Activated naive CD4-positive, alpha-beta T cell treated with anti-CD3 and anti-CD28 coated beads, Interleukin-2, amount 10 ng/mL, durations not matched to agents 7 days and 5 days (primary cell): ENCODE results near the gene LYPD6.

Experiments
- CTCF ChIA-PET: fragments of 350-600 bp; sonication (Branson Sonifier 250); formaldehyde crosslinking; loops from one replicate; lab custom pipeline; 2021; ENCODE audit warnings: antibody characterized with exemption; lab: Charles Lee
- DNase-seq: peaks from one replicate; pipeline ENCODE4 v3.0.0-alpha.2; 2020
- H3K27ac Mint-ChIP-seq: one replicate; pipeline ENCODE4 v1.8.0; 2021; ENCODE audit warnings: mild to moderate bottlenecking, moderate library complexity, mixed read lengths
- H3K27me3 Mint-ChIP-seq: one replicate; pipeline ENCODE4 v1.8.0; 2021; ENCODE audit warnings: mild to moderate bottlenecking, mixed read lengths
- H3K36me3 Mint-ChIP-seq: one replicate; pipeline ENCODE4 v1.8.0; 2021; ENCODE audit warnings: mixed read lengths
- H3K4me1 Mint-ChIP-seq: one replicate; pipeline ENCODE4 v1.8.0; 2021; ENCODE audit warnings: mixed read lengths
- H3K4me3 Mint-ChIP-seq: one replicate; pipeline ENCODE4 v1.8.0; 2021; ENCODE audit warnings: mild to moderate bottlenecking, moderate library complexity, mixed read lengths
- H3K9me3 Mint-ChIP-seq: one replicate; pipeline ENCODE4 v1.8.0; 2021; ENCODE audit warnings: mixed read lengths

LYPD6 gene

DNA sequence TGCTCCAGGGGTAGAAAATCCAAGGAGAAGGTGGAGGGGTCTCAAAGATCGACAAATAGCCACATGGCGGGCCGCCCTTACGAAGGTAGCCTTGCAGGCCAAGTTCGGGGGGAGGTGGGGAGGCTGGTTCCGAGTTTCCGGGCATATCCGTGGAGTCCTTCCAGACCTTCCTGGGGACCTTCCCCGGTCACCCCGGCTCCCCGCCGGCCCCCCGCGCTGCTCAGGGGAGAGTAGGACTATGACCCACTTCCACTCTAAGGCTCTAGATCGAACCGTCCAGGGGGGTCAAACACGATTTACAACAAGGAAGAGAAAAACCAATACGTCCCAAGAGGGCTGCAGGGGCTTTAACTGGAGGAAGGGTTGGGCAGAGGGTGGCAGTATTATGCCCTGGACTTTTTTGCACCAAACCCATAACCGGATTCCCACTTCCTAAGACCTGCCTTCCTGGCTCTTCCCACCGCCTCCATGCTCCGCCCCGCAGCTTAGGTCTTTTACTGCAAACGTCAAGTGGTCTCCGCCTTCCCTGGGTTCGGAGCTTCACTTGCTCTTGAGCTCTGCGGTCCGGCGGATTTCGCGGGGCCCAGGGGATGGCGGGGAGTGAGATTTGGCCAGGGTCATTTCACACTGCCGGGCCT lies 779 bp upstream of the LYPD6 start:
- Mint-ChIP-seq H3K27ac (no peak overlapping the region), H3K9me3 (no peaks in the 10 kb centered on the region), H3K4me3 (no peak overlapping the region), H3K36me3 (peaks cover 2% of the 10 kb centered on the region), H3K4me1 (peaks cover 6% of the 10 kb centered on the region), H3K27me3 (peaks cover 48% of the 10 kb centered on the region)
- CTCF ChIA-PET: no interaction called here
- no peak for DNase-seq

DNA sequence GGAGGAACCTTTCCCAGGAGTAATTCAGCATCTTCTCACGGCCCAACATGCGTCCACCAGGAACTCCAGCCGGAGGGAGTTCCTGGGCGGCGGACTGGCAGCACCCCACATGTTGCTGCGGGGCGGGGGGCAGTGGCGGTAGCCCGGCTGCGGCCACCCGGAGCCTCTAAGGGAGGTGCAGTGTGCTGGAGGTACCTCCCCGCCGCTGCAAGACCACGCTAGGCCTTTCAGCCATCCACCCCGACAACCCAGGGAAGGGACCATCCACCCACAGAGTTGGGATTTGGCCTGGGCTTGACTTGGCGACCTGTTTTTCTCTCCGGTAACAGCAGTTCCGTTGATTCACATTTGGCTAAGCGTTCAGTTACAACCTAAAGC lies 625 bp downstream of the LYPD6 start:
- CTCF ChIA-PET: interaction anchor here (1.5 kb wide), 1 partner anchor 18 kb away, joined by 3 read pairs; no protein-coding TSS in a partner anchor
- H3K27ac Mint-ChIP-seq: no peak overlapping the region

DNA sequence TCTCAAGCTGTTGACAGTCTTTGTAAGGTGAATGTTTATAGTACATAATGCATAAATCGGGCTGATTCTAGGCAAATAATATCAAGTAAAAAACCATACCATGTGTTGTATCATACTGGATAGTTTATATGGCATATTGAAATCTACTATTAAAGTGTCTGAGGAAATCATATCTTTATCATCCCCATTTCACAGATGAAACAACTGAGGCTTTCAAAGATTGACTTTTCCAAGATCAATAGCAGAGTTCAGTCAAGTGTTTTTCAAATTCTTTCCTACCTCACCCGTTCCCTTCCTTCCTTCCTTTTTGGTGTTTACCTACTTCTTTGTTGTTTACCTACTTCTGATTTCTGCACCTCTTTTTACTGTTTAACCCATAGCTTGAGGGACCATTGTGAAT lies 2.0 kb downstream of the LYPD6 start:
- CTCF ChIA-PET: interaction anchor here (1.5 kb wide), 1 partner anchor 19 kb away, joined by 3 read pairs; no protein-coding TSS in a partner anchor
- Mint-ChIP-seq H3K9me3 (peaks cover 2% of the 10 kb centered on the region), H3K36me3 (peaks cover 2% of the 10 kb centered on the region), H3K27me3 (peaks cover 48% of the 10 kb centered on the region), H3K4me3 (no peak overlapping the region), H3K27ac (no peak overlapping the region), H3K4me1 (peaks cover 6% of the 10 kb centered on the region)
- no peak for DNase-seq

More for the DNA sequence above, 625 bp downstream of the LYPD6 start:
- no peak for DNase-seq
- Mint-ChIP-seq H3K4me1 (peaks cover 6% of the 10 kb centered on the region), H3K36me3 (peaks cover 2% of the 10 kb centered on the region), H3K27me3 (peaks cover 48% of the 10 kb centered on the region), H3K4me3 (no peak overlapping the region), H3K9me3 (no peaks in the 10 kb centered on the region)

DNA sequence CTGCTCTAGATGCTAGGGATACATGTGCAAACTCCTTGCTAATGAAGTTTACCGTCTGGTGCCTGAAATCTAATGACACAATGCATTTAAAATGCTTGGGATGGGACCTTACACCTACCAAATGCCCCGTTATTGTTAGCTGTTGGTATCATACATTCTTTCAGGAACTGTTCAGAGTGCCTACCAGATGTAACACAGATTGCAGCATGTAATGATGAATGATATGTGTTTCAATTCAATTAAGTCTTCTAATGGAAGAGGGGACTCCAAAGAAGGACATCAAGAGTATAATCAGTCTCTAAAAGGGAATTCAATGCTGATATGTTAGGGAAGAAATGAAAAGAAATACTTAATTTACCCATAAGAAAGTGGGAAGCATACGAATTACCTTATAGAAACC lies 3.2 kb downstream of the LYPD6 start:
- Mint-ChIP-seq H3K27ac (no peak overlapping the region), H3K9me3 (peaks cover 2% of the 10 kb centered on the region), H3K27me3 (peaks cover 35% of the 10 kb centered on the region), H3K4me3 (no peak overlapping the region), H3K36me3 (peaks cover 2% of the 10 kb centered on the region), H3K4me1 (peaks cover 6% of the 10 kb centered on the region)
- CTCF ChIA-PET: no interaction called here
- DNase-seq: no peak

DNA sequence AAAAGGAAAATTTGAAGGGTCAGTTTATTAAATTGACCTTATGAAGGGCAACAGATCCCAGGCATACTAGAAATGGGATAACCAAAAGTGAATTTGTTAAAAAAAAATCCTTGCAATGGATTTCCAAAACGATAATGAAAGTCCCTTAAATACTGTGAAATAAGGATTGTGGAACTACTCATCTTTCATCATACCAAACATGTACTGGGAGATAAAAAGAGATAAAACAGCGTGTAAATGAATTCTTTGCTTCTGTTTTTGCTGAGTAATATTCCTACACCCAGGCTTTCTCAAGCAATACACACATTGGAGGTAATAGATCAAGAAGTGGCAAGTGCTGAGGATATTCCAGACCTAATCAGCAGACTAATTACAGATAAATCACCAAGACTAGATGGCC lies 3.8 kb downstream of the LYPD6 start:
- Mint-ChIP-seq H3K27me3 (peaks cover 31% of the 10 kb centered on the region), H3K4me3 (no peak overlapping the region), H3K4me1 (peaks cover 5% of the 10 kb centered on the region), H3K27ac (no peak overlapping the region), H3K9me3 (peaks cover 2% of the 10 kb centered on the region), H3K36me3 (peaks cover 2% of the 10 kb centered on the region)
- no peak for DNase-seq
- CTCF ChIA-PET: no interaction called here

DNA sequence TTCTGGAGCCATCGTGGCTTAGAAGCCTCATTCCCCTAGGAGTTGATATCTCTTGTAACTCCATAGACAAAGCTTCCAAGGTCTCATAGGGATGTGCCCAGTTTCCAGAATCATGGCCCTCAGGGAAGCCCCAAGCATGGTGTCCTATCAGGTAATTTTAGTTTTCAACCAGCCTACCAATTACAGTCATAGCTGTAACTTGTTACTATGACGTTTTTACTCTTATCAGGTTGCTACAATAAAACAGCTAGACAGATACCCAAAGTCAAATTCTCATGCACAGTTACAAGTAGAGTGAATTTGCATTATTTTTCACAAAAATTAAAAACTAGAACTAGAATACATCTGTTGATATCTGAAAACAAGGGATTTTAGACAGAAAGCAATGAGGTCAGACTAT lies 8.9 kb downstream of the LYPD6 start:
- no peak for DNase-seq
- Mint-ChIP-seq H3K4me3 (no peak overlapping the region), H3K9me3 (peaks cover 2% of the 10 kb centered on the region), H3K4me1 (no peaks in the 10 kb centered on the region), H3K27ac (no peak overlapping the region), H3K27me3 (peaks cover 2% of the 10 kb centered on the region), H3K36me3 (no peaks in the 10 kb centered on the region)
- CTCF ChIA-PET: no interaction called here

DNA sequence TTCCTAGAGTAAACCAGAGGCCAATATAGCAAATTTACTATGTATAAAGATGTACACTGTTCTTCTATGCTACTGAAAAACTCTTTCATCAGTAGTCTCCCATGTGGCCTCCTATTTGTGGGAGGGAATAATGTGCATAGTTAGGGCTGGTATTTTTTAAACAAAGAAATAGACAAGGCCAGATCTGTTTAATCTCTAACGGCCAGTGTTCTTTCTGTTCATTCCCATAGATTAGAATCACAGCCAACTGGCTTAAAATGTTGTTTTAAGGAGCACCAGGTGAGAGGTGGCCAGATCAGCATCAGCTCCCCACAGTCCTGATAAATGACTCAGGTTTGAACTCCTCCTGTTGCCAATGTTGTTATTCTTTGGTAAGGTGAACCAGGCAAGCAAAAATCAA lies 12.1 kb downstream of the LYPD6 start:
- no peaks in the 10 kb centered on the region for H3K27me3 Mint-ChIP-seq
- no peaks in the 10 kb centered on the region for H3K9me3 Mint-ChIP-seq
- no peak overlapping the region for H3K27ac Mint-ChIP-seq
- CTCF ChIA-PET: no interaction called here
- DNase-seq: no peak
- no peaks in the 10 kb centered on the region for H3K36me3 Mint-ChIP-seq
- no peaks in the 10 kb centered on the region for H3K4me1 Mint-ChIP-seq
- H3K4me3 Mint-ChIP-seq: no peak overlapping the region

DNA sequence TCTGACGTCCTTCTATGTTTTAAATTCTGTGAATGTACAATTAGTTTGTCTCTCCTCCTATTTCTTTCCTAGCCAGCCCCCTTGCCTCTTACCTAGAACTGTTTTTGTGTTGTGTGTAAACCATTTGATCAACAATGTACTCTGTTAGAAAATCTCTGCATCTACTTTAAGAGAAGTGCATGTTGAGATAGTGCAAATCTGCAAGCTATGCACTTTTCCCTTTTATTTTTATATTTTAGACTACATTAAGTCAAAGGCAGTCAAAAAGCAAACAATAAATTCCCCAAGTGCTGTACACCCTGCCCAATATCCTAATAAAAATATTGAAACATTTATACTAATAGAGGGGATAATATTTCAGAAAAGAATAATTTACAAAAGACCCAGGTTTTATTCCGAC lies 13.7 kb downstream of the LYPD6 start:
- Mint-ChIP-seq H3K27me3 (no peaks in the 10 kb centered on the region), H3K9me3 (no peaks in the 10 kb centered on the region), H3K36me3 (no peaks in the 10 kb centered on the region), H3K4me3 (no peak overlapping the region), H3K27ac (no peak overlapping the region), H3K4me1 (no peaks in the 10 kb centered on the region)
- DNase-seq: no peak
- CTCF ChIA-PET: no interaction called here

DNA sequence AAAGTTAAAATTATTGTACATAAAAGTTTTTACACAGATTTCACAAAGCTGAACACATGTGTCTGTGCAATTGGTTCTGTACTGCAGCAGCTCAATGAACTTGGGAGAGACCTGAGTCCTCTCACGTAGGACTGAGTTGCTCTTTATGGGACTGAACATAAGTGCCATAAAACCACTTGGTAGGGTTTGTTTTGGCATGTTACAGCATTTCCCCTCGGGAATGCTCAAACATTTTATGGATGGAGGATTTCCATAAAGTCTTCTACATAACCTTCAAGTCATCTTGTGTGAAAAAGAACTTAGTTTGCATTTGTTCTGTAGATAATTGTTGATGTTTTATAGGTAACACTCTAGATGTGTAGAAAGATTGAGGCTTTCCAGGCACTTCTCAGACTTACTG lies 15.9 kb downstream of the LYPD6 start:
- no peaks in the 10 kb centered on the region for H3K27me3 Mint-ChIP-seq
- no peak overlapping the region for H3K27ac Mint-ChIP-seq
- CTCF ChIA-PET: no interaction called here
- no peak overlapping the region for H3K4me3 Mint-ChIP-seq
- no peaks in the 10 kb centered on the region for H3K4me1 Mint-ChIP-seq
- no peaks in the 10 kb centered on the region for H3K9me3 Mint-ChIP-seq
- H3K36me3 Mint-ChIP-seq: no peaks in the 10 kb centered on the region
- DNase-seq: no peak

DNA sequence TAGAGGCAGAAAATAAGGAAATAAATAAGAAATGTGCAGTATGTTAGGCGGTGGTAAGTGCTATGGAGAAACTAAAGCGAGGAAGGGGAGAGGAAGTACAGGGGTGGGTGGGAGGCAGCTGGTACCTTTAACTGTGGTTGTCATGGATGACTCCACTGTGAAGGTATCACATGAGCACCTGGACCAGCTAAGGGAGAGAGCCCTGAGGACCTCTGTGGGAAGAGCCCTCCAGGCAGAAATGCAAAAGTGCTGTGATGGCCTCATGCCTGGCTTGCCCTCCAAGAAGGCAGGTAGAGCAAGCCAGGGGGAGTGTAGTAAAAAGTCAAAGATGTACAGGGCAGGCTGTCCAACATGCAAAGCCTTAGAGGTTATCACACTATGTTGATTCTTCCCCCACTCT lies 17.9 kb downstream of the LYPD6 start:
- no peak for DNase-seq
- CTCF ChIA-PET: no interaction called here
- Mint-ChIP-seq H3K36me3 (no peaks in the 10 kb centered on the region), H3K4me1 (no peaks in the 10 kb centered on the region), H3K4me3 (no peak overlapping the region), H3K27ac (no peak overlapping the region), H3K27me3 (no peaks in the 10 kb centered on the region), H3K9me3 (no peaks in the 10 kb centered on the region)

DNA sequence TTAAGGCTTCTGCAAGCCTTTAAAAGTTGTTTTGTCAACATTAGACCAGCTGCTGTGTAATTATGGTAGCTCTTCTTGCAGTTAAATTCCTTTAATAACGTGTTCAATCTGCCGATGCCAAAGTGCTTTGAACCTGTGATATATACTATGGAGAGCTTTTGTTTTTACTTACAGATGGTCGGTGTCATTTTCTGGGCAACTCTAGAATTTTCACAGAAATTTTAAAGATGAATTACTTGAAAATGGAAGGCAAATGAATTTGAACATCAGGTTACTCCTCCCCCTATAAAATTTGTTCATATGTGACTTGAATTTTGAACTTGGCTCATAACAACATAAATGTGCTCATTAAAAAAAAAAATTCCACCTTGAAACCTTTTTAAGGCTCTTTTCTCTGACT lies 23.0 kb downstream of the LYPD6 start:
- H3K9me3 Mint-ChIP-seq: no peaks in the 10 kb centered on the region
- H3K27ac Mint-ChIP-seq: no peak overlapping the region
- H3K4me3 Mint-ChIP-seq: no peak overlapping the region
- H3K36me3 Mint-ChIP-seq: no peaks in the 10 kb centered on the region
- no peak for DNase-seq
- CTCF ChIA-PET: no interaction called here
- H3K27me3 Mint-ChIP-seq: no peaks in the 10 kb centered on the region
- no peaks in the 10 kb centered on the region for H3K4me1 Mint-ChIP-seq

DNA sequence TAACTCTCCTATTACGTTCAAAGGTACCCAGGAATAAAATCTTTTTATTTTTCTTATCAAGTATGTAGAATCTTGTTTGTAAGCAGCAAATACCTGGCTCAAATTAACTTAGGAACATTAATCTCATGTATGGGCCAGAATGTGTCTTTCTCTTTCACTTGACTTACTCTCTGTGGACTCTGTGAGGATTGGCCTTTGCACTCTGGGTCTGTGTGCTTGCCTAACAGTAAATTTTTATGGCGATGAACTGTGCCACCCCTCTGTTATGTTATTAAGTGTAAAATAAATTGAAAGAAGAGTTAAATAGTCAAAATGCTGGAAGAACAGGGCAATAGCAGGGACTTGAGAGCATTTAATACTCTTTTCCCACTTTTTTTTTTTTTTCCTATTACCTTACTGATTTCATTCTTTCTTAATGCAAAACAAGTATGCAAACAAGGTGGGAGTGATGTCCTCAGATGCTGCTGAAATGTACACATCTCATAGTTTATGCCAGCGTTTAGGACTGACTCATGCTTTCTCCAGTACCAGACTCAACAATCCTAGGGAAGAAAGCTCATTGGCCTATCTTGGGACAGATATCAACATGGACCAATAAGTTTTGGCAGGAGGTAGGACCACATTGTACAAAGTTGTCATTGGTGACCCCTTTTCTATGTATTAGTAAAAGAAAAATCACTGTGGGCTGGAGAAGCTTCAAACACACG lies 25.5 kb downstream of the LYPD6 start:
- Mint-ChIP-seq H3K27ac (no peak overlapping the region), H3K4me1 (no peaks in the 10 kb centered on the region), H3K9me3 (no peaks in the 10 kb centered on the region), H3K36me3 (no peaks in the 10 kb centered on the region), H3K27me3 (no peaks in the 10 kb centered on the region), H3K4me3 (no peak overlapping the region)
- DNase-seq: no peak
- CTCF ChIA-PET: no interaction called here

DNA sequence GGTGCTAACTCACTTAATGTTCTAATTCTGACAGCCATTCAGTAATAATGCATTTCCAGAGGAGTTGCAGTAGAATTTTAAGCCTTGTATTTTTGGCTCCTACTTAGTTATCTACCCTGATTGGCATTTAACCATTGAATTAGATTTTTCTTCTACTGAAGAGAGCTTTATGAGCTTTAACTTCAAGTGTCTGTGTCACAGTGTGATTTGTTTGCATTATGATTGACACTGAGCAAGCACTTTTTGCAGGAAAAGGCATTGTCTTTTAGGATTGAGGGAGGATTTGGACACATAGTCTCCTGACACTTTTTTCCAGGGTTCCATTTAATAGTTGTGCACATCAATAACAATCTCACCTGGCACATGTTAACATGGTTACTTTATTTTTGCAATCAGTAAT lies 26.7 kb downstream of the LYPD6 start:
- CTCF ChIA-PET: no interaction called here
- H3K4me1 Mint-ChIP-seq: no peaks in the 10 kb centered on the region

DNA sequence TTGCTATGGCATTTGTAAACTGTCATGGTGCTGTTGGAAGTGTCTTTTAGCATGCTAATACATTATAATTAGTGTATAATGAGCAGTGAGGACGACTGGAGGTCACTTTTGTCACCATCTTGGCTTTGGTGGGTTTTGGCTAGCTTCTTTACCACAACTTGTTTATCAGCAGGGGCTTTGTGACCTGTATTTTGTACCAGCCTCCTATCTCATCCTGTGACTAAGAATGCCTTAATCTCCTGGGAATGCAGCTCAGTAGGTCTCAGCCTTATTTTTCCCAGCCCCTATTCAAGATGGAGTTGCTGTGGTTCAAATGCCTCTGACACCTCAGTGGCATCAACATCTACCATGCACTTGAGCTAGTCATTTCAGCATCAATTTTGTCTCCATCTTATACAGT lies 29.7 kb downstream of the LYPD6 start:
- CTCF ChIA-PET: interaction anchor here (0.6 to 0.7 kb wide), 2 partner anchors 71 to 84 kb away, joined by 3 read pairs; no protein-coding TSS in a partner anchor

More for the DNA sequence above, 26.7 kb downstream of the LYPD6 start:
- Mint-ChIP-seq H3K4me3 (no peak overlapping the region), H3K27me3 (no peaks in the 10 kb centered on the region), H3K9me3 (no peaks in the 10 kb centered on the region), H3K36me3 (no peaks in the 10 kb centered on the region), H3K27ac (no peak overlapping the region)
- DNase-seq: no peak

DNA sequence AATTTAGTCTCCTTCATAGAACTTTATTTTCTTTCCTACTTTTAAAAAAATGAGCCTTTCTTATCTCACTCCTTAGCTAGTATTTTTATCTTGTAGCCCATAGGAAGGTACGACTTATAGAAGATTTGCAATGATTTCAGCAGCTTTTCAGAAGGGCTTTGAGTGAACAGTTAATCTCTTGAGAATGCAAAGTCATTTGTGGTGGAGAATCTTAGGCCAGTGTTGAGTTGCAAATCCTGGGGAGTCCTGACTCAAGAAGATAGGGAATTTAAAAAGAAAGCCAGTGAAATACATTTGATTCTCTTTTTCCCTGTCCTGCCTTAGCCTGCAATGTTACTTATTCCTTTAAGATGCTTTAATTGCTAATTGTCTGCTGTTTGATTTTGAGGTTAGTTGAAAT lies 33.6 kb downstream of the LYPD6 start:
- H3K4me1 Mint-ChIP-seq: no peaks in the 10 kb centered on the region
- CTCF ChIA-PET: no interaction called here
- no peaks in the 10 kb centered on the region for H3K36me3 Mint-ChIP-seq
- H3K9me3 Mint-ChIP-seq: no peaks in the 10 kb centered on the region
- H3K27me3 Mint-ChIP-seq: no peaks in the 10 kb centered on the region
- no peak for DNase-seq
- H3K27ac Mint-ChIP-seq: no peak overlapping the region
- H3K4me3 Mint-ChIP-seq: no peak overlapping the region

More for the DNA sequence above, 29.7 kb downstream of the LYPD6 start:
- no peaks in the 10 kb centered on the region for H3K27me3 Mint-ChIP-seq
- H3K4me1 Mint-ChIP-seq: no peaks in the 10 kb centered on the region
- no peaks in the 10 kb centered on the region for H3K36me3 Mint-ChIP-seq
- no peak overlapping the region for H3K27ac Mint-ChIP-seq
- no peaks in the 10 kb centered on the region for H3K9me3 Mint-ChIP-seq
- no peak overlapping the region for H3K4me3 Mint-ChIP-seq
- no peak for DNase-seq
